Measurements from ENCODE around the gene SDF2.

Gene SDF2

GRCh38 chr17:28682655-28683054, 20.9 kb upstream of the SDF2 start:
- no peaks in the 10 kb centered on the region for H3F3A ChIP-seq (ENCODE audit: insufficient read depth)
- H3K79me2 ChIP-seq (ENCODE audit: insufficient read depth, low read length): no peaks in the 10 kb centered on the region
- H3K27me3 ChIP-seq (ENCODE audit: low read length): no peaks in the 10 kb centered on the region
- no peaks in the 10 kb centered on the region for H3K9me2 ChIP-seq (replicated peaks; ENCODE audit: insufficient read depth, low read length)
- H2AFZ ChIP-seq (ENCODE audit: low read depth, low read length, severe bottlenecking): no peak overlapping the region
- H4K20me1 ChIP-seq (ENCODE audit: low read depth, low read length): no peaks in the 10 kb centered on the region
- H3K27ac ChIP-seq (ENCODE audit: low read depth, low read length): no peak overlapping the region
- H3K4me3 ChIP-seq (ENCODE audit: insufficient read depth, low read length, poor library complexity, severe bottlenecking): no peak overlapping the region
- H3K9ac ChIP-seq (ENCODE audit: low read length): no peak overlapping the region
- no peak overlapping the region for H3K4me2 ChIP-seq (ENCODE audit: low read depth, low read length, poor library complexity, severe bottlenecking)
- TF ChIP-seq, protein P1, sequence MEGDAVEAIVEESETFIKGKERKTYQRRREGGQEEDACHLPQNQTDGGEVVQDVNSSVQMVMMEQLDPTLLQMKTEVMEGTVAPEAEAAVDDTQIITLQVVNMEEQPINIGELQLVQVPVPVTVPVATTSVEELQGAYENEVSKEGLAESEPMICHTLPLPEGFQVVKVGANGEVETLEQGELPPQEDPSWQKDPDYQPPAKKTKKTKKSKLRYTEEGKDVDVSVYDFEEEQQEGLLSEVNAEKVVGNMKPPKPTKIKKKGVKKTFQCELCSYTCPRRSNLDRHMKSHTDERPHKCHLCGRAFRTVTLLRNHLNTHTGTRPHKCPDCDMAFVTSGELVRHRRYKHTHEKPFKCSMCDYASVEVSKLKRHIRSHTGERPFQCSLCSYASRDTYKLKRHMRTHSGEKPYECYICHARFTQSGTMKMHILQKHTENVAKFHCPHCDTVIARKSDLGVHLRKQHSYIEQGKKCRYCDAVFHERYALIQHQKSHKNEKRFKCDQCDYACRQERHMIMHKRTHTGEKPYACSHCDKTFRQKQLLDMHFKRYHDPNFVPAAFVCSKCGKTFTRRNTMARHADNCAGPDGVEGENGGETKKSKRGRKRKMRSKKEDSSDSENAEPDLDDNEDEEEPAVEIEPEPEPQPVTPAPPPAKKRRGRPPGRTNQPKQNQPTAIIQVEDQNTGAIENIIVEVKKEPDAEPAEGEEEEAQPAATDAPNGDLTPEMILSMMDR (IDR thresholded peaks at IDR 0.05; ENCODE audit: insufficient read depth, low read length, poor library complexity, severe bottlenecking): no peak
- peaks cover 26% of the 10 kb centered on the region for H3K36me3 ChIP-seq (ENCODE audit: low read length)
- no peaks in the 10 kb centered on the region for H3K9me3 ChIP-seq (ENCODE audit: insufficient read depth, low read length)

GRCh38 chr17:28675980-28676379, 14.3 kb upstream of the SDF2 start:
- Histone ChIP-seq H3K9me2 (replicated peaks; ENCODE audit: insufficient read depth, low read length) (no peaks in the 10 kb centered on the region), H3K9me3 (ENCODE audit: insufficient read depth, low read length) (no peaks in the 10 kb centered on the region), H3K27me3 (ENCODE audit: low read length) (no peaks in the 10 kb centered on the region), H3K36me3 (ENCODE audit: low read length) (peaks cover 25% of the 10 kb centered on the region), H2AFZ (ENCODE audit: low read depth, low read length, severe bottlenecking) (no peak overlapping the region), H3K27ac (ENCODE audit: low read depth, low read length) (no peak overlapping the region), H4K20me1 (ENCODE audit: low read depth, low read length) (no peaks in the 10 kb centered on the region), H3K9ac (ENCODE audit: low read length) (no peak overlapping the region), H3K4me3 (ENCODE audit: insufficient read depth, low read length, poor library complexity, severe bottlenecking) (no peak overlapping the region), H3K79me2 (ENCODE audit: insufficient read depth, low read length) (no peaks in the 10 kb centered on the region), H3K4me2 (ENCODE audit: low read depth, low read length, poor library complexity, severe bottlenecking) (no peak overlapping the region), H3F3A (ENCODE audit: insufficient read depth) (no peaks in the 10 kb centered on the region)
- TF ChIP-seq, protein P1 (IDR thresholded peaks at IDR 0.05; ENCODE audit: insufficient read depth, low read length, poor library complexity, severe bottlenecking): peak; percentile 53
- no peak for TF ChIP-seq EZH2phosphoT487 (conservative IDR thresholded peaks at IDR 0.05; ENCODE audit: low read length)

GRCh38 chr17:28675490-28675889, 13.8 kb upstream of the SDF2 start:
- TF ChIP-seq EZH2phosphoT487 (conservative IDR thresholded peaks at IDR 0.05; ENCODE audit: low read length): no peak
- TF ChIP-seq, protein P1 (IDR thresholded peaks at IDR 0.05; ENCODE audit: insufficient read depth, low read length, poor library complexity, severe bottlenecking): no peak
- H3K79me2 ChIP-seq (ENCODE audit: insufficient read depth, low read length): no peaks in the 10 kb centered on the region
- no peaks in the 10 kb centered on the region for H3K27me3 ChIP-seq (ENCODE audit: low read length)
- no peaks in the 10 kb centered on the region for H3K9me2 ChIP-seq (replicated peaks; ENCODE audit: insufficient read depth, low read length)
- H3K27ac ChIP-seq (ENCODE audit: low read depth, low read length): no peak overlapping the region
- no peaks in the 10 kb centered on the region for H3K9me3 ChIP-seq (ENCODE audit: insufficient read depth, low read length)
- H2AFZ ChIP-seq (ENCODE audit: low read depth, low read length, severe bottlenecking): no peak overlapping the region
- no peak overlapping the region for H3K9ac ChIP-seq (ENCODE audit: low read length)
- H3K4me2 ChIP-seq (ENCODE audit: low read depth, low read length, poor library complexity, severe bottlenecking): no peak overlapping the region
- H4K20me1 ChIP-seq (ENCODE audit: low read depth, low read length): no peaks in the 10 kb centered on the region
- peaks cover 23% of the 10 kb centered on the region for H3K36me3 ChIP-seq (ENCODE audit: low read length)
- H3F3A ChIP-seq (ENCODE audit: insufficient read depth): no peaks in the 10 kb centered on the region
- no peak overlapping the region for H3K4me3 ChIP-seq (ENCODE audit: insufficient read depth, low read length, poor library complexity, severe bottlenecking)

Data from SU-DHL-6 (cell line).